ENCODE measurements around the gene ACTL6B. TPM values are rescaled to one million over a fixed set of nuclear protein-coding genes. Genes with fewer than 3 reads are reported as not detected.
"Not testable (repeated sequence)": the region's sequence is repeated elsewhere in the genome, so short reads cannot be mapped to it uniquely, and the experiment has no call there.

Gene ACTL6B
- polyA plus RNA-seq (2011; rRNA removed) (not detected in 2 replicates), polyA plus RNA-seq (2017; fragmentation: RNase III; extraction: RNeasy Plus Mini Kit Qiagen cat#74134 plus additional on column Dnase treatment) (not detected in 3 replicates), polyA minus RNA-seq (2011; rRNA and poly(A)+ RNA removed) (not detected in 2 replicates)
- not detected in 2 replicates for polyA plus RNA-seq (2012; cell fraction: cytosol; rRNA removed)
- not detected in 2 replicates for polyA plus RNA-seq (2012; cell fraction: nucleus; rRNA removed)

- Histone ChIP-seq H3K9me3 (no peaks in the 10 kb centered on the region), H3K4me3 (no peak within 1 kb of the TSS), H3K27ac (no peak within 1 kb of the TSS), H3K4me2 (peak within 1 kb of the TSS; percentile 28), H3K4me1 (peaks cover 6% of the 10 kb centered on the region; the same call in 2 of the 3 replicates)
- CTCF ChIA-PET = interaction anchor here (0.9 to 3.9 kb wide), 5 partner anchors 20 to 138 kb away, joined by 3 to 25 read pairs (median 4); no protein-coding TSS in a partner anchor
- peak; percentile 36 to 72 for DNase-seq (ENCODE audit: low read depth in 1 of 2, low spot score in 1 of 2)
- POLR2A ChIA-PET = no interaction called here
- WGBS (ENCODE audit: missing lambda C conversion rate) = 45% methylated on average over 44 of the region's 63 CpGs
- peak; percentile 67 for TF ChIP-seq EHMT2 (IDR thresholded peaks at IDR 0.05; ENCODE audit: low read depth)
- TF ChIP-seq ZC3H11A (IDR thresholded peaks at IDR 0.05) = no peak
- TF ChIP-seq REST (IDR thresholded peaks at IDR 0.05) = peak; percentile 95
- no peak for TF ChIP-seq RCOR1 (IDR thresholded peaks at IDR 0.05; ENCODE audit: low read depth, low read length)
- peak; percentile 66 to 75; a peak in 5 of 6 replicates for ATAC-seq
- FAIRE-seq = no peak
Observed at GRCh38 chr7:100655908-100656674, at the start of gene ACTL6B. ACTL6B (minus strand) TSS chr7:100656448; CDS start chr7:100656354, 94 bp downstream.

- ATAC-seq (peak; percentile 86 to 88), DNase-seq (ENCODE audit: low read depth in 1 of 2, low spot score in 1 of 2) (peak; percentile 71 to 89), FAIRE-seq (no peak)
- ChIA-PET POLR2A (interaction anchor here (0.6 to 2.4 kb wide), 22 partner anchors 9 to 512 kb away, joined by 3 to 19 read pairs (median 6); partner anchors contain the start of genes EPHB4, FBXO24, GIGYF1 and GNB2), CTCF (interaction anchor here (0.6 to 12.8 kb wide), 65 partner anchors 13 to 509 kb away, joined by 3 to 266 read pairs (median 5); partner anchors contain the start of genes EPHB4, EPO, FBXO24 and GIGYF1)
- Histone ChIP-seq H3K9me3 (no peaks in the 10 kb centered on the region), H3K4me2 (peak overlapping the region; percentile 79), H3K27ac (peak overlapping the region; percentile 91 to 96), H3K4me3 (peak overlapping the region; percentile 76), H3K4me1 (peaks cover 12% of the 10 kb centered on the region)
- TF ChIP-seq SMC3 (IDR thresholded peaks at IDR 0.05) (peak; percentile 90), CBX2 (IDR thresholded peaks at IDR 0.05; ENCODE audit: borderline replicate concordance, low read depth) (no peak), HOXB5 (CRISPR knock-in tag; IDR thresholded peaks at IDR 0.05) (peak; percentile 64; the same call in 1 of the 2 replicates), MAZ (IDR thresholded peaks at IDR 0.05; ENCODE audit: borderline replicate concordance, low read depth, low read length) (no peak), HOXB13 (CRISPR knock-in tag; IDR thresholded peaks at IDR 0.05; ENCODE audit: low read depth) (no peak), NR3C1 (IDR thresholded peaks at IDR 0.05) (no peak), RAD21 (conservative IDR thresholded peaks at IDR 0.05 in 1 of 2, IDR thresholded peaks at IDR 0.05 in 1 of 2) (peak; percentile 68 to 81), ATOH8 (CRISPR knock-in tag; IDR thresholded peaks at IDR 0.05; ENCODE audit: low read depth) (no peak), POLR2A (IDR thresholded peaks at IDR 0.05; ENCODE audit: low read length) (no peak), HMGXB4 (CRISPR knock-in tag; IDR thresholded peaks at IDR 0.05; ENCODE audit: borderline replicate concordance) (peak; percentile 40; the same call in 1 of the 2 replicates), ZC3H11A (IDR thresholded peaks at IDR 0.05) (no peak), FOSL2 (IDR thresholded peaks at IDR 0.05) (no peak), FOSL2 (CRISPR knock-in tag; IDR thresholded peaks at IDR 0.05) (no peak), FOSB (CRISPR knock-in tag; IDR thresholded peaks at IDR 0.05) (no peak), GATA3 (IDR thresholded peaks at IDR 0.05; ENCODE audit: borderline replicate concordance) (no peak), MYC (IDR thresholded peaks at IDR 0.05; ENCODE audit: borderline replicate concordance, low read length) (no peak)
- TF ChIP-seq, protein P1, sequence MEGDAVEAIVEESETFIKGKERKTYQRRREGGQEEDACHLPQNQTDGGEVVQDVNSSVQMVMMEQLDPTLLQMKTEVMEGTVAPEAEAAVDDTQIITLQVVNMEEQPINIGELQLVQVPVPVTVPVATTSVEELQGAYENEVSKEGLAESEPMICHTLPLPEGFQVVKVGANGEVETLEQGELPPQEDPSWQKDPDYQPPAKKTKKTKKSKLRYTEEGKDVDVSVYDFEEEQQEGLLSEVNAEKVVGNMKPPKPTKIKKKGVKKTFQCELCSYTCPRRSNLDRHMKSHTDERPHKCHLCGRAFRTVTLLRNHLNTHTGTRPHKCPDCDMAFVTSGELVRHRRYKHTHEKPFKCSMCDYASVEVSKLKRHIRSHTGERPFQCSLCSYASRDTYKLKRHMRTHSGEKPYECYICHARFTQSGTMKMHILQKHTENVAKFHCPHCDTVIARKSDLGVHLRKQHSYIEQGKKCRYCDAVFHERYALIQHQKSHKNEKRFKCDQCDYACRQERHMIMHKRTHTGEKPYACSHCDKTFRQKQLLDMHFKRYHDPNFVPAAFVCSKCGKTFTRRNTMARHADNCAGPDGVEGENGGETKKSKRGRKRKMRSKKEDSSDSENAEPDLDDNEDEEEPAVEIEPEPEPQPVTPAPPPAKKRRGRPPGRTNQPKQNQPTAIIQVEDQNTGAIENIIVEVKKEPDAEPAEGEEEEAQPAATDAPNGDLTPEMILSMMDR (IDR thresholded peaks at IDR 0.05) = peak; percentile 92
- TF ChIP-seq, protein P2, sequence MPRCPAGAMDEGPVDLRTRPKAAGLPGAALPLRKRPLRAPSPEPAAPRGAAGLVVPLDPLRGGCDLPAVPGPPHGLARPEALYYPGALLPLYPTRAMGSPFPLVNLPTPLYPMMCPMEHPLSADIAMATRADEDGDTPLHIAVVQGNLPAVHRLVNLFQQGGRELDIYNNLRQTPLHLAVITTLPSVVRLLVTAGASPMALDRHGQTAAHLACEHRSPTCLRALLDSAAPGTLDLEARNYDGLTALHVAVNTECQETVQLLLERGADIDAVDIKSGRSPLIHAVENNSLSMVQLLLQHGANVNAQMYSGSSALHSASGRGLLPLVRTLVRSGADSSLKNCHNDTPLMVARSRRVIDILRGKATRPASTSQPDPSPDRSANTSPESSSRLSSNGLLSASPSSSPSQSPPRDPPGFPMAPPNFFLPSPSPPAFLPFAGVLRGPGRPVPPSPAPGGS (IDR thresholded peaks at IDR 0.05) = no peak
- WGBS (ENCODE audit: missing lambda C conversion rate) = 3% methylated on average over 19 of the region's 25 CpGs
Observed at GRCh38 chr7:100705320-100705752, 49.1 kb upstream of the ACTL6B start.

GRCh38 chr7:100701089-100701488, 44.8 kb upstream of the ACTL6B start:
- H3K9me3 ChIP-seq; FAIRE-seq; H3K4me2 ChIP-seq; POLR2A ChIA-PET; H3K4me3 ChIP-seq; H3K4me1 ChIP-seq; DNase-seq (ENCODE audit: low read depth in 1 of 2, low spot score in 1 of 2); ATAC-seq; H3K27ac ChIP-seq: not testable (repeated sequence)
- CTCF ChIA-PET = interaction anchor here (1.4 to 12.8 kb wide), 4 partner anchors 9 to 152 kb away, joined by 5 to 266 read pairs (median 160); partner anchors contain the start of genes EPO, GIGYF1 and SLC12A9
- 60% methylated on average over 3 of the region's 3 CpGs for WGBS (ENCODE audit: missing lambda C conversion rate)
